GM21423 (cell line): Measurements from ENCODE around the gene CACNG3.
"Not testable (repeated sequence)": the region's sequence is repeated elsewhere in the genome, so short reads cannot be mapped to it uniquely, and the experiment has no call there.

Source experiments
- ATAC-seq: cut with Tn5 transposase; IDR thresholded peaks from one replicate; pipeline ENCODE4 v1.9.1; 2021; ENCODE audit warnings: mild to moderate bottlenecking, moderate library complexity; ENCODE audit not compliant: unreplicated experiment

Gene CACNG3

GRCh38 chr16:24275413-24275812 is 19.3 kb downstream of the CACNG3 start:
- no peak for ATAC-seq

GRCh38 chr16:24279982-24280515 is 23.9 kb downstream of the CACNG3 start:
- ATAC-seq: no peak

GRCh38 chr16:24281466-24281865 is 25.3 kb downstream of the CACNG3 start:
- ATAC-seq: no peak

GRCh38 chr16:24282141-24282540 is 26.0 kb downstream of the CACNG3 start:
- ATAC-seq: no peak

GRCh38 chr16:24286741-24287405 is 30.7 kb downstream of the CACNG3 start:
- no peak for ATAC-seq

GRCh38 chr16:24288516-24288915 is 32.4 kb downstream of the CACNG3 start:
- ATAC-seq: no peak

- no peak for ATAC-seq
Measured at GRCh38 chr16:24289166-24289700, 33.1 kb downstream of the CACNG3 start.

- no peak for ATAC-seq
Measured at GRCh38 chr16:24291932-24292331, 35.8 kb downstream of the CACNG3 start.

- ATAC-seq: no peak
Measured at GRCh38 chr16:24294131-24294530, 38.0 kb downstream of the CACNG3 start.

- no peak for ATAC-seq
Measured at GRCh38 chr16:24297375-24297774, 41.2 kb downstream of the CACNG3 start.

- no peak for ATAC-seq
Measured at GRCh38 chr16:24298548-24299167, 42.5 kb downstream of the CACNG3 start.

- ATAC-seq: not testable (repeated sequence)
Measured at GRCh38 chr16:24300750-24301149, 44.6 kb downstream of the CACNG3 start.

- no peak for ATAC-seq
Measured at GRCh38 chr16:24302636-24303035, 46.5 kb downstream of the CACNG3 start.

- ATAC-seq: no peak
Measured at GRCh38 chr16:24308200-24308599, 52.1 kb downstream of the CACNG3 start.

GRCh38 chr16:24309258-24310142 is 53.4 kb downstream of the CACNG3 start:
- no peak for ATAC-seq

GRCh38 chr16:24315343-24315742 is 59.2 kb downstream of the CACNG3 start:
- ATAC-seq: no peak

- no peak for ATAC-seq
Measured at GRCh38 chr16:24318680-24319079, 62.5 kb downstream of the CACNG3 start.

- no peak for ATAC-seq
Measured at GRCh38 chr16:24319126-24319814, 63.1 kb downstream of the CACNG3 start.

- ATAC-seq: no peak
Measured at GRCh38 chr16:24322106-24322505, 66.0 kb downstream of the CACNG3 start.

- ATAC-seq: no peak
Measured at GRCh38 chr16:24324421-24324820, 68.3 kb downstream of the CACNG3 start.
